HCT116 (cell line): ENCODE data around the gene SNX2.

Experiments used
- EGR1 ChIP-seq: IDR thresholded peaks from 2 replicates; pipeline ENCODE4 v1.6.1; 2012; ENCODE audit warnings: low read depth
- TF ChIP-seq, protein P1 (sequence below), 3 experiments: fragments of 200-600 bp in 1 of 3; sonication (generic) in 1 of 3; IDR thresholded peaks in 2 of 3; conservative IDR thresholded peaks in 1 of 3; 2 replicates each; pipeline ENCODE4 v1.5.1; 2012 to 2017; ENCODE audit warnings: low read depth in 2 of 3, low read length in 2 of 3, antibody characterized with exemption in 1 of 3, borderline replicate concordance in 1 of 3, control low read depth in 1 of 3, mild to moderate bottlenecking in 1 of 3, mixed read lengths in 1 of 3, mixed run types in 1 of 3, moderate library complexity in 1 of 3; ENCODE audit not compliant: insufficient read depth in 1 of 3

DNA sequence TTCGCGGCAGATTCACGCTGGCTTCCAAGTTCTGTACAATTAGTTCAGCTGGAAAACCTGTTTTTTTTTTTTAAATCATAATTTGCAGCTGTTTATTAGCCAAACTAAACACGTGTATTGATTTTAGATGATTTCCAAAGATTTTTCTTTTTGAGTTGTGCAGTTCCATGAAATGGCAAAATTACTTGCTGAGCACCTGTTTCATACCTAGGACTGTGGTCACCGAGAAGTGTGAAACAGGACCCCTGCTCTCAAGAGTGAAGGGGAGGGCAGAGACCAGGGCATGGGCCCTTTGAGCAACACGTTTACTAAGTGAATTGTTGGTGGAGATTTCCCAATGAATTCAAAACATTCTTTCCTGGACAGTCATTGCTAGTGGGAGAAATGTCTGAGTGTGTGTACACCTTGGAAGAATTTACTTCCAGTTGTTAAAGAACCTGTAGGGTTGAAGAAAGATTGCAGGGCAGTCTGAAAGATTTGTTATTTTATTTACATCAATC is 71.2 kb downstream of the SNX2 start:
- no peak for TF ChIP-seq EGR1
- TF ChIP-seq, protein P1, sequence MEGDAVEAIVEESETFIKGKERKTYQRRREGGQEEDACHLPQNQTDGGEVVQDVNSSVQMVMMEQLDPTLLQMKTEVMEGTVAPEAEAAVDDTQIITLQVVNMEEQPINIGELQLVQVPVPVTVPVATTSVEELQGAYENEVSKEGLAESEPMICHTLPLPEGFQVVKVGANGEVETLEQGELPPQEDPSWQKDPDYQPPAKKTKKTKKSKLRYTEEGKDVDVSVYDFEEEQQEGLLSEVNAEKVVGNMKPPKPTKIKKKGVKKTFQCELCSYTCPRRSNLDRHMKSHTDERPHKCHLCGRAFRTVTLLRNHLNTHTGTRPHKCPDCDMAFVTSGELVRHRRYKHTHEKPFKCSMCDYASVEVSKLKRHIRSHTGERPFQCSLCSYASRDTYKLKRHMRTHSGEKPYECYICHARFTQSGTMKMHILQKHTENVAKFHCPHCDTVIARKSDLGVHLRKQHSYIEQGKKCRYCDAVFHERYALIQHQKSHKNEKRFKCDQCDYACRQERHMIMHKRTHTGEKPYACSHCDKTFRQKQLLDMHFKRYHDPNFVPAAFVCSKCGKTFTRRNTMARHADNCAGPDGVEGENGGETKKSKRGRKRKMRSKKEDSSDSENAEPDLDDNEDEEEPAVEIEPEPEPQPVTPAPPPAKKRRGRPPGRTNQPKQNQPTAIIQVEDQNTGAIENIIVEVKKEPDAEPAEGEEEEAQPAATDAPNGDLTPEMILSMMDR (IDR thresholded peaks at IDR 0.05 in 2 of 3, conservative IDR thresholded peaks at IDR 0.05 in 1 of 3; ENCODE audit: borderline replicate concordance in 1 of 3, insufficient read depth in 1 of 3, low read depth in 2 of 3, low read length in 2 of 3) = no peak
